Measurements from ENCODE around the gene TPPP2. TPM values are rescaled to one million over a fixed set of nuclear protein-coding genes. Genes with fewer than 3 reads are reported as not detected.
"Not testable (repeated sequence)": the region's sequence is repeated elsewhere in the genome, so short reads cannot be mapped to it uniquely, and the experiment has no call there.

Gene TPPP2
- total RNA-seq, 6 donors from 2014 or later: not detected

DNA sequence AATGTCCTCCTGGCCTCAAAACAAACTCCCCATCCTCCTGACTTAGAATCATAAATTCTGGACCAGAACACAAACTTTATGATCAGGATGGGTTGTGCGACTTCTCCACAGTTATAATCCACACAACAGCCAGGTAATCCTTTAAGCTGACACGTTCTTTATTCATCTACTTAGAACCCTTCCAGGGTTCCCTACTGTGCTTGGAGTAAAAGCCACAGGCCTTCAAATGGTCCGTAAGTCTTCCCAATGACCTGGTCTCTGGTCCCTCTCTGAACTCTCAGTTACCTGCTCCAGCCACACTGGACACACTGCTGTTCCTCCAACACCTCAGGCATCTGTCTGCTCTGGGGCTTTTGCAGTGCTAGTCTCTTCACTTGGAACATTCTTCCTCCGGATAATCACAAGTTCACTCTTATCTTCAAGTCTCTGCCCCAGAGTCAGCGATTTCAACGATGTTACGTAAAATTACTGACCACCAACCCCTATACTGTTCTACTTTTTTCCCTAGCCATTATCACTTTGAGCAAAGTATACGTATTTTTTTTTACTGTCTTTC lies 10.4 kb downstream of the TPPP2 start:
- H3K4me3 ChIP-seq: no peak overlapping the region
- H3K36me3 ChIP-seq: no peaks in the 10 kb centered on the region
- ATAC-seq (ENCODE audit: low FRiP score in 2 of 2) (no peak), DNase-seq (no peak)
- H3K27me3 ChIP-seq: no peaks in the 10 kb centered on the region
- H3K9me3 ChIP-seq: no peaks in the 10 kb centered on the region
- 75 to 77% methylated on average over 8 of the region's 8 CpGs for WGBS, 2 donors
- H3K27ac ChIP-seq: no peak overlapping the region
- no peak for TF ChIP-seq EP300 (IDR thresholded peaks at IDR 0.05)
- TF ChIP-seq, protein P1, sequence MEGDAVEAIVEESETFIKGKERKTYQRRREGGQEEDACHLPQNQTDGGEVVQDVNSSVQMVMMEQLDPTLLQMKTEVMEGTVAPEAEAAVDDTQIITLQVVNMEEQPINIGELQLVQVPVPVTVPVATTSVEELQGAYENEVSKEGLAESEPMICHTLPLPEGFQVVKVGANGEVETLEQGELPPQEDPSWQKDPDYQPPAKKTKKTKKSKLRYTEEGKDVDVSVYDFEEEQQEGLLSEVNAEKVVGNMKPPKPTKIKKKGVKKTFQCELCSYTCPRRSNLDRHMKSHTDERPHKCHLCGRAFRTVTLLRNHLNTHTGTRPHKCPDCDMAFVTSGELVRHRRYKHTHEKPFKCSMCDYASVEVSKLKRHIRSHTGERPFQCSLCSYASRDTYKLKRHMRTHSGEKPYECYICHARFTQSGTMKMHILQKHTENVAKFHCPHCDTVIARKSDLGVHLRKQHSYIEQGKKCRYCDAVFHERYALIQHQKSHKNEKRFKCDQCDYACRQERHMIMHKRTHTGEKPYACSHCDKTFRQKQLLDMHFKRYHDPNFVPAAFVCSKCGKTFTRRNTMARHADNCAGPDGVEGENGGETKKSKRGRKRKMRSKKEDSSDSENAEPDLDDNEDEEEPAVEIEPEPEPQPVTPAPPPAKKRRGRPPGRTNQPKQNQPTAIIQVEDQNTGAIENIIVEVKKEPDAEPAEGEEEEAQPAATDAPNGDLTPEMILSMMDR (IDR thresholded peaks at IDR 0.05): peak in 1 of 6 experiments; percentile 10
- H3K4me1 ChIP-seq: peaks cover 32 to 41% (median 34%) of the 10 kb centered on the region in 4 donors

DNA sequence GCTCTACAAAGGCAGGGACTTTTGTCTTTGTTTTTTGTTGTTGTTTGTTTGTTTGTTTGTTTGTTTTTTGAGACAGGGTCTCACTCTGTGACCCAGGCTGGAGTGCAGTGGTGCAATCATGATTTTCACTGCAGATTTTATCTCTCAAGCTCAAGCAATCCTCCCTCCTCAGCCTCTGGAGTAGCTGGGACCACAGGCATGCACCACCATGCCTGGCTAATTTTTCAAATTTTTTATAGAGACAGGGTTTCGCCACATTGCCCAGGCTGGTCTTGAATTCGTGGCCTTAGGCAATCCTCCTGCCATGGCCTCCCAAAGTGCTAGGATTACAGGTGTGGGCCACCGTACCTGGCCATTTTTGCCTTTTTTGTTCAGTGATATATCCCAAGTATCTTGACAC lies 10.9 kb downstream of the TPPP2 start:
- Histone ChIP-seq H3K4me1 (peaks cover 32 to 41% (median 34%) of the 10 kb centered on the region in 4 donors), H3K27ac (peak overlapping the region in 1 of 4 donors; percentile 11)
- not testable (repeated sequence) for ATAC-seq (ENCODE audit: low FRiP score in 2 of 2); H3K9me3 ChIP-seq; DNase-seq; H3K4me3 ChIP-seq; H3K36me3 ChIP-seq; H3K27me3 ChIP-seq
- 78 to 84% methylated on average over 3 of the region's 3 CpGs for WGBS, 2 donors

- Histone ChIP-seq H3K9me3 (no peaks in the 10 kb centered on the region), H3K27ac (peak within 1 kb of the TSS in 2 of 4 donors; percentile 40 to 70), H3K4me3 (no peak within 1 kb of the TSS), H3K27me3 (no peaks in the 10 kb centered on the region), H3K36me3 (no peaks in the 10 kb centered on the region), H3K4me1 (peaks cover 32 to 41% (median 34%) of the 10 kb centered on the region in 4 donors)
- ATAC-seq (ENCODE audit: low FRiP score in 2 of 2): no peak
- TF ChIP-seq EP300 (IDR thresholded peaks at IDR 0.05) (no peak), POLR2AphosphoS5 (IDR thresholded peaks at IDR 0.05) (peak in 1 of 2 donors; percentile 32)
- WGBS, 2 donors: 66 to 68% methylated on average over 11 of the region's 11 CpGs
- DNase-seq: no peak
These were observed 11.8 kb downstream of the TPPP2 start, which contains the start of gene RNASE7 for GRCh38 chr14:21041676-21042433. Gene RNASE7, plus strand, starts transcription at chr14:21042362. Its CDS starts 631 bp downstream, at chr14:21042993.

DNA sequence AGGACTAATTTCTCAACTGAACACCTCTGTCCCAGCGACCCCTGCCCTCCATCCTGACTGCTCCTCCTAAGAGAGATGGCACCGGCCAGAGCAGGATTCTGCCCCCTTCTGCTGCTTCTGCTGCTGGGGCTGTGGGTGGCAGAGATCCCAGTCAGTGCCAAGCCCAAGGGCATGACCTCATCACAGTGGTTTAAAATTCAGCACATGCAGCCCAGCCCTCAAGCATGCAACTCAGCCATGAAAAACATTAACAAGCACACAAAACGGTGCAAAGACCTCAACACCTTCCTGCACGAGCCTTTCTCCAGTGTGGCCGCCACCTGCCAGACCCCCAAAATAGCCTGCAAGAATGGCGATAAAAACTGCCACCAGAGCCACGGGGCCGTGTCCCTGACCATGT lies 12.9 kb downstream of the TPPP2 start:
- no peaks in the 10 kb centered on the region for H3K36me3 ChIP-seq
- DNase-seq: no peak
- H3K4me3 ChIP-seq: no peak overlapping the region
- no peak for TF ChIP-seq POLR2AphosphoS5 (IDR thresholded peaks at IDR 0.05)
- TF ChIP-seq EP300 (IDR thresholded peaks at IDR 0.05): no peak
- TF ChIP-seq, protein P1 (IDR thresholded peaks at IDR 0.05): no peak
- TF ChIP-seq POLR2A (IDR thresholded peaks at IDR 0.05): no peak
- ATAC-seq (ENCODE audit: low FRiP score in 2 of 2): no peak
- H3K27ac ChIP-seq: peak overlapping the region in 2 of 4 donors; percentile 40 to 70
- H3K9me3 ChIP-seq: no peaks in the 10 kb centered on the region
- no peaks in the 10 kb centered on the region for H3K27me3 ChIP-seq
- WGBS, 2 donors: 49 to 67% methylated on average over 8 of the region's 8 CpGs
- peaks cover 36 to 49% (median 41%) of the 10 kb centered on the region in 4 donors for H3K4me1 ChIP-seq

GRCh38 chr14:21043387-21043973 lies 13.5 kb downstream of the TPPP2 start:
- Histone ChIP-seq H3K9me3 (no peaks in the 10 kb centered on the region), H3K27me3 (no peaks in the 10 kb centered on the region), H3K36me3 (no peaks in the 10 kb centered on the region), H3K4me1 (peaks cover 38 to 48% (median 40%) of the 10 kb centered on the region in 4 donors), H3K27ac (peak overlapping the region in 2 of 4 donors; percentile 40 to 70), H3K4me3 (no peak overlapping the region)
- 31 to 41% methylated on average over 2 of the region's 2 CpGs for WGBS, 2 donors
- no peak for ATAC-seq (ENCODE audit: low FRiP score in 2 of 2)
- DNase-seq: no peak
- no peak for TF ChIP-seq POLR2AphosphoS5 (IDR thresholded peaks at IDR 0.05)
- no peak for TF ChIP-seq EP300 (IDR thresholded peaks at IDR 0.05)
- TF ChIP-seq POLR2A (IDR thresholded peaks at IDR 0.05): no peak
- TF ChIP-seq, protein P1 (IDR thresholded peaks at IDR 0.05): no peak
